Rectal smooth muscle tissue (tissue), 1 donor: ENCODE measurements around the gene SNRPD2.

ENCODE experiments used
- H3K27ac ChIP-seq: one replicate; pipeline ENCODE4 v1.7.0; 2013; ENCODE audit warnings: low read depth, low read length, inconsistent platforms
- H3K27me3 ChIP-seq: one replicate; pipeline ENCODE4 v1.7.0; 2013; ENCODE audit warnings: low read length; ENCODE audit not compliant: control insufficient read depth, insufficient read depth
- H3K36me3 ChIP-seq: one replicate; pipeline ENCODE4 v1.7.0; 2013; ENCODE audit warnings: low read length; ENCODE audit not compliant: control insufficient read depth, insufficient read depth
- H3K4me1 ChIP-seq: one replicate; pipeline ENCODE4 v1.7.0; 2013; ENCODE audit warnings: low read length; ENCODE audit not compliant: control insufficient read depth, insufficient read depth
- H3K4me3 ChIP-seq: one replicate; pipeline ENCODE4 v1.7.0; 2013; ENCODE audit warnings: low read length
- H3K9ac ChIP-seq: one replicate; pipeline ENCODE4 v1.7.0; 2013; ENCODE audit warnings: low read length

SNRPD2 gene

GRCh38 chr19:45663800-45664199 lies 28.0 kb downstream of the SNRPD2 start:
- no peak overlapping the region for H3K27ac ChIP-seq

DNA sequence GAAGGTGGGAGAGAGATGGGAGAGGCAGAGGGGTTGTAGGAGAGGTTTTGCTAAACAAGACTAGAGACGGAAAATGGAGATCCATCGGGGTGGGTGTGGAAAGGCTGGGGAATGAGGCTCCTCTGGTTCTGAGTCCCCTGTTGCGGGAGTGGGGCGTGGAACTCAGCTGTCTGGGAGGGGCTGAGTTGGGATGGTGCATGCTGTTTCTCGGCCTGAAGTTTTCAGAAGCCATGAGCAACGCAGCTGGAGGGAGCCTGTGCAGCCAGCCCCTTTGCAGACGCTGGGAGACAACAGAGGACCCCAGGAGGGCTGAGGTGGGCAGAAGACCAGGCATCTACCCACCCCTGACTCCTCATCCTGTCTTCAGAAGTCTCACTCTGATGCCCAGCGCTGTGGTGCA lies 31.1 kb downstream of the SNRPD2 start:
- Histone ChIP-seq H3K27ac (no peak overlapping the region), H3K27me3 (no peaks in the 10 kb centered on the region), H3K9ac (no peak overlapping the region), H3K4me3 (no peak overlapping the region), H3K36me3 (no peaks in the 10 kb centered on the region), H3K4me1 (no peaks in the 10 kb centered on the region)

More at GRCh38 chr19:45663800-45664199, 28.0 kb downstream of the SNRPD2 start:
- Histone ChIP-seq H3K27me3 (peaks cover 8% of the 10 kb centered on the region), H3K4me3 (no peak overlapping the region), H3K9ac (no peak overlapping the region), H3K36me3 (no peaks in the 10 kb centered on the region), H3K4me1 (no peaks in the 10 kb centered on the region)

- H3K27me3 ChIP-seq, result no peaks in the 10 kb centered on the region
- H3K9ac ChIP-seq, result no peak overlapping the region
These were observed 32.5 kb downstream of the SNRPD2 start for GRCh38 chr19:45659096-45659729.

DNA sequence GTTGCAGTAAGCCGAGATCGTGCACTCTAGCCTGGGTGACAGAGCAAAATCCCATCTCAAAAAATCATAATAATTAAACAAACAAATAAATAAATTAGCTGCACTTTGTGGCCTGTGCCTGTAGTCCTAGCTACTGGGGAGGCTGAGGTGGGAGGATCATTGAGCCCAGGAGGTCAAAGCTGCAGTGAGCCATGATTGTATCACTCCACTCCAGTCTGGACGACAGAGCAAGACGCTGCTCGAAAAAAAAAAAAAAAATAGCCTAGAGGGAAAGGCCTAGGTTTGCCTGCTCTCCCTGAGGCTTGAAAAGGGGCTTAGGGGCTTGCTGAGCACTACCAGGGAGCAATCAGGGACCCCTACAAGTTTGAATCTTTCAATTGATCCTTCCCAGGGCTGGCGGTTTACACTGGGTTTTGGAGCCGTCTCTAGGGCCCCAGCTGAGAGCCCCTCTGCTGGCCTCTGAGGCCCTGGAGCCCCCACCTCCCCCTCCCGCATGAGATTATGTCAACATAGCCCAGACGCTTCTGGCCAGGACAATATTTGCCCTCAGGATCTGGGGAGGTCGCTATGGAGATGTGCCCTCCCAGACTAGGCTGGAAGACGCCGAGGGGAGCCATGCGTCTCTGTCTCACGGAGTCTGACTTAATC lies 34.1 kb downstream of the SNRPD2 start:
- no peak overlapping the region for H3K9ac ChIP-seq
- H3K4me3 ChIP-seq, result no peak overlapping the region
- no peak overlapping the region for H3K27ac ChIP-seq
- H3K4me1 ChIP-seq, result no peaks in the 10 kb centered on the region
- H3K36me3 ChIP-seq, result no peaks in the 10 kb centered on the region
- H3K27me3 ChIP-seq, result no peaks in the 10 kb centered on the region

More at GRCh38 chr19:45659096-45659729, 32.5 kb downstream of the SNRPD2 start:
- no peak overlapping the region for H3K27ac ChIP-seq
- H3K36me3 ChIP-seq, result no peaks in the 10 kb centered on the region
- H3K4me3 ChIP-seq, result no peak overlapping the region
- no peaks in the 10 kb centered on the region for H3K4me1 ChIP-seq

- Histone ChIP-seq H3K4me1 (no peaks in the 10 kb centered on the region), H3K4me3 (no peak overlapping the region)
These were observed 36.7 kb downstream of the SNRPD2 start for GRCh38 chr19:45655073-45655472.

GRCh38 chr19:45653634-45654033 lies 38.1 kb downstream of the SNRPD2 start:
- Histone ChIP-seq H3K9ac (no peak overlapping the region), H3K27ac (no peak overlapping the region), H3K4me1 (no peaks in the 10 kb centered on the region), H3K4me3 (no peak overlapping the region), H3K27me3 (no peaks in the 10 kb centered on the region), H3K36me3 (no peaks in the 10 kb centered on the region)

More at GRCh38 chr19:45655073-45655472, 36.7 kb downstream of the SNRPD2 start:
- Histone ChIP-seq H3K27ac (no peak overlapping the region), H3K9ac (no peak overlapping the region), H3K27me3 (no peaks in the 10 kb centered on the region), H3K36me3 (no peaks in the 10 kb centered on the region)

GRCh38 chr19:45650722-45651121 lies 41.0 kb downstream of the SNRPD2 start:
- Histone ChIP-seq H3K4me3 (no peak overlapping the region), H3K4me1 (no peaks in the 10 kb centered on the region), H3K9ac (no peak overlapping the region), H3K27me3 (no peaks in the 10 kb centered on the region), H3K27ac (no peak overlapping the region), H3K36me3 (no peaks in the 10 kb centered on the region)

DNA sequence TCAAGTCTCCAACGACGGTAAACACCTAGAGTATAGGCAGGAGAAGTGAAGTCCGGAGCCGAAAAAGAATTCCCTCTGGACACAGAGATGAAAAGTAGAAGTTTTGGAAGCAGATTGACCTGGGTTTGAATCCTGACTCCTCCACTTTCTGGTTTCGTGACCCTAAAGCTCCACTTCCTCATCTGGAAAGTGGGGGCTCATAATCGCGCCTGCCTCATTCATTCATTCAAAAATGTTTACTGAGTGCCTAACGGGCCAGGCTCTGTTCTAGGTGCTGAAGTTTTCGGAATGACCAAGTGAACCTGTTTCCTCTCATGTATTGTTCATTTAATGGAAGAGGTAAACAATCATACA lies 45.4 kb downstream of the SNRPD2 start:
- no peak overlapping the region for H3K9ac ChIP-seq
- H3K27ac ChIP-seq, result no peak overlapping the region
- H3K36me3 ChIP-seq, result no peaks in the 10 kb centered on the region
- peaks cover 3% of the 10 kb centered on the region for H3K4me1 ChIP-seq
- H3K4me3 ChIP-seq, result no peak overlapping the region
- H3K27me3 ChIP-seq, result peaks cover 9% of the 10 kb centered on the region

GRCh38 chr19:45645631-45646344 lies 46.0 kb downstream of the SNRPD2 start:
- H3K4me1 ChIP-seq, result peaks cover 3% of the 10 kb centered on the region
- H3K27me3 ChIP-seq, result peaks cover 9% of the 10 kb centered on the region
- peak overlapping the region; percentile 32 for H3K4me3 ChIP-seq
- H3K9ac ChIP-seq, result no peak overlapping the region
- H3K27ac ChIP-seq, result no peak overlapping the region
- H3K36me3 ChIP-seq, result no peaks in the 10 kb centered on the region

GRCh38 chr19:45645068-45645630 lies 46.6 kb downstream of the SNRPD2 start:
- Histone ChIP-seq H3K27ac (no peak overlapping the region), H3K27me3 (peaks cover 9% of the 10 kb centered on the region), H3K9ac (no peak overlapping the region), H3K4me1 (peaks cover 3% of the 10 kb centered on the region), H3K4me3 (peak overlapping the region; percentile 32), H3K36me3 (no peaks in the 10 kb centered on the region)

- Histone ChIP-seq H3K4me1 (peaks cover 3% of the 10 kb centered on the region), H3K9ac (no peak overlapping the region), H3K27ac (no peak overlapping the region)
These were observed 47.6 kb downstream of the SNRPD2 start for GRCh38 chr19:45643927-45644771.

More at GRCh38 chr19:45643927-45644771, 47.6 kb downstream of the SNRPD2 start:
- Histone ChIP-seq H3K27me3 (peaks cover 9% of the 10 kb centered on the region), H3K36me3 (no peaks in the 10 kb centered on the region), H3K4me3 (no peak overlapping the region)
